ENCODE data around the gene ARHGAP22. TPM values are rescaled to one million over a fixed set of nuclear protein-coding genes. Genes with fewer than 3 reads are reported as not detected.

Gene ARHGAP22
- total and polyA plus RNA-seq, 2 of the 4 experiments (the other 2 are of a cell fraction) = 28.3 to 30.2 TPM

DNA sequence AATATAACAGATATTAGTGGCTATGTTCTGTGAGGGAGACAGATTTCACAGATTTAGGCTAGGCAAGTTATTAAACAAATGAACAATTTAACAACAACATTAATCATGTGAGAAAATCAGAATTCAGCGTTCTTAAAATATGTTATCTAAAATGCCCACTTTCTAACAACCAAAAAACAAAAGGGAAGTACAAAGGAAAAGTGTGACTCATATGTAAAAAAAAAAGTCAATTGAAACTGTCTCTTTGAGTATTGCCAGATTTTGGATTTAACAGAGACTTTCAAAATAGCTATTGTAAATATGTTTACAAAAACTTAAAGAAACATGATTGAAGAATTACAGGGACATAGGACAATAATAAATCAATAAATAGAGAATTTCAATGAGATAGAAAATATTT is 34.8 kb upstream of the ARHGAP22 start:
- dilution Hi-C loops (cut with HindIII; ENCODE audit: low sequenced_read_pairs, unreplicated experiment) (no loop called here), intact Hi-C loops (cut with micrococcal nuclease) (no loop called here), in situ Hi-C loops (cut with MboI; ENCODE audit: low sequenced_read_pairs) (no loop called here)
- no peak overlapping the region for H3K18ac ChIP-seq (ENCODE audit: low read depth, low read length)
- WGBS, 2 experiments (ENCODE audit: extremely low coverage in 2 of 2, insufficient read length in 1 of 2) = no CpG with 5 or more reads among the region's 1 CpG
- no peak overlapping the region for H2AFZ ChIP-seq (replicated peaks; ENCODE audit: low read length, poor library complexity)
- H4K20me1 ChIP-seq (ENCODE audit: insufficient read depth, low read length) = no peaks in the 10 kb centered on the region
- H3K23ac ChIP-seq (ENCODE audit: low read depth, low read length) = no peak overlapping the region
- H2BK5ac ChIP-seq (ENCODE audit: low read depth, low read length, poor library complexity, severe bottlenecking) = no peak overlapping the region
- no peak overlapping the region for H3K14ac ChIP-seq (replicated peaks; ENCODE audit: low read depth, low read length)
- no peak overlapping the region for H4K8ac ChIP-seq (ENCODE audit: low read depth in 2 of 2, low read length in 2 of 2)
- no peak overlapping the region for H2BK15ac ChIP-seq (ENCODE audit: low read depth, low read length)
- H3K4me3 ChIP-seq (ENCODE audit: insufficient read depth, low read depth, low read length) = no peak overlapping the region
- H3K79me1 ChIP-seq (ENCODE audit: low read depth in 1 of 2, low read length in 2 of 2) = peaks cover 0 to 8% of the 10 kb centered on the region in 2 experiments; a peak in 1 of 4 replicates
- no TSS peak for BruUV-seq (replicated peaks)
- DNase-seq (no peak), ATAC-seq (ENCODE audit: low read depth) (no peak)
- no peaks in the 10 kb centered on the region for H3K27me3 ChIP-seq (ENCODE audit: control insufficient read depth, insufficient read depth, low read length)
- no peak overlapping the region for H3K56ac ChIP-seq (ENCODE audit: extremely low read depth, insufficient read depth, low read length)
- ChIA-PET POLR2A (ENCODE audit: unreplicated experiment) (no interaction called here), CTCF (interaction anchor here (0.7 to 1.5 kb wide), 2 partner anchors 16 to 79 kb away, joined by 3 to 5 read pairs; no protein-coding TSS in a partner anchor)
- H2AK5ac ChIP-seq (ENCODE audit: low read depth, low read length) = no peak overlapping the region
- no peaks in the 10 kb centered on the region for H3K9me1 ChIP-seq (ENCODE audit: insufficient read depth, low read length)
- no peak overlapping the region for H3K9ac ChIP-seq (ENCODE audit: low read depth, low read length)
- no peaks in the 10 kb centered on the region for H3K36me3 ChIP-seq (ENCODE audit: control insufficient read depth, insufficient read depth, low read length)
- H3K9me3 ChIP-seq (ENCODE audit: control insufficient read depth, insufficient read depth, low read length) = no peaks in the 10 kb centered on the region
- no peak overlapping the region for H3K4ac ChIP-seq (ENCODE audit: low read depth, low read length)
- peaks cover 2% of the 10 kb centered on the region; the same call in 1 of the 2 replicates for H3K4me1 ChIP-seq (ENCODE audit: control insufficient read depth, insufficient read depth, low read length)
- TF ChIP-seq, protein P1, sequence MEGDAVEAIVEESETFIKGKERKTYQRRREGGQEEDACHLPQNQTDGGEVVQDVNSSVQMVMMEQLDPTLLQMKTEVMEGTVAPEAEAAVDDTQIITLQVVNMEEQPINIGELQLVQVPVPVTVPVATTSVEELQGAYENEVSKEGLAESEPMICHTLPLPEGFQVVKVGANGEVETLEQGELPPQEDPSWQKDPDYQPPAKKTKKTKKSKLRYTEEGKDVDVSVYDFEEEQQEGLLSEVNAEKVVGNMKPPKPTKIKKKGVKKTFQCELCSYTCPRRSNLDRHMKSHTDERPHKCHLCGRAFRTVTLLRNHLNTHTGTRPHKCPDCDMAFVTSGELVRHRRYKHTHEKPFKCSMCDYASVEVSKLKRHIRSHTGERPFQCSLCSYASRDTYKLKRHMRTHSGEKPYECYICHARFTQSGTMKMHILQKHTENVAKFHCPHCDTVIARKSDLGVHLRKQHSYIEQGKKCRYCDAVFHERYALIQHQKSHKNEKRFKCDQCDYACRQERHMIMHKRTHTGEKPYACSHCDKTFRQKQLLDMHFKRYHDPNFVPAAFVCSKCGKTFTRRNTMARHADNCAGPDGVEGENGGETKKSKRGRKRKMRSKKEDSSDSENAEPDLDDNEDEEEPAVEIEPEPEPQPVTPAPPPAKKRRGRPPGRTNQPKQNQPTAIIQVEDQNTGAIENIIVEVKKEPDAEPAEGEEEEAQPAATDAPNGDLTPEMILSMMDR (conservative IDR thresholded peaks at IDR 0.05; ENCODE audit: low read depth, low read length) = no peak
- TF ChIP-seq MXI1 (IDR thresholded peaks at IDR 0.05; ENCODE audit: borderline replicate concordance, low read depth, low read length) = no peak
- TF ChIP-seq, protein P2, sequence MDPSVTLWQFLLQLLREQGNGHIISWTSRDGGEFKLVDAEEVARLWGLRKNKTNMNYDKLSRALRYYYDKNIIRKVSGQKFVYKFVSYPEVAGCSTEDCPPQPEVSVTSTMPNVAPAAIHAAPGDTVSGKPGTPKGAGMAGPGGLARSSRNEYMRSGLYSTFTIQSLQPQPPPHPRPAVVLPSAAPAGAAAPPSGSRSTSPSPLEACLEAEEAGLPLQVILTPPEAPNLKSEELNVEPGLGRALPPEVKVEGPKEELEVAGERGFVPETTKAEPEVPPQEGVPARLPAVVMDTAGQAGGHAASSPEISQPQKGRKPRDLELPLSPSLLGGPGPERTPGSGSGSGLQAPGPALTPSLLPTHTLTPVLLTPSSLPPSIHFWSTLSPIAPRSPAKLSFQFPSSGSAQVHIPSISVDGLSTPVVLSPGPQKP (IDR thresholded peaks at IDR 0.05; ENCODE audit: borderline replicate concordance, low read depth, low read length) = no peak
- TF ChIP-seq RCOR1 (IDR thresholded peaks at IDR 0.05; ENCODE audit: insufficient replicate concordance, low read length) = no peak
- no peak for TF ChIP-seq FOS (IDR thresholded peaks at IDR 0.05; ENCODE audit: low read depth, low read length)
- TF ChIP-seq MAZ (IDR thresholded peaks at IDR 0.05; ENCODE audit: borderline replicate concordance, low read depth, low read length) = no peak
- no peak for TF ChIP-seq SMC3 (IDR thresholded peaks at IDR 0.05; ENCODE audit: low read depth, low read length)
- no peak for TF ChIP-seq NFE2L2 (IDR thresholded peaks at IDR 0.05; ENCODE audit: low read depth, low read length)
- no peak for TF ChIP-seq BHLHE40 (IDR thresholded peaks at IDR 0.05; ENCODE audit: low read depth, low read length)
- TF ChIP-seq RAD21 (IDR thresholded peaks at IDR 0.05; ENCODE audit: low read length) = no peak
- no peak for TF ChIP-seq POLR2A (IDR thresholded peaks at IDR 0.05; ENCODE audit: low read depth, low read length)
- TF ChIP-seq CHD1 (IDR thresholded peaks at IDR 0.05; ENCODE audit: low read depth, low read length) = no peak
- TF ChIP-seq CEBPB (IDR thresholded peaks at IDR 0.05; ENCODE audit: low read depth, low read length) = no peak
- H2BK20ac ChIP-seq (ENCODE audit: low read depth, low read length) = no peak overlapping the region
- H3K4me2 ChIP-seq (ENCODE audit: low read depth, low read length) = no peak overlapping the region
- no peak overlapping the region for H4K91ac ChIP-seq (ENCODE audit: insufficient read depth, low read depth, low read length)
- no peak overlapping the region for H4K5ac ChIP-seq (ENCODE audit: low read depth, low read length)
- H3K27ac ChIP-seq (ENCODE audit: insufficient read depth, low read length) = no peak overlapping the region
- H2BK120ac ChIP-seq (ENCODE audit: low read depth, low read length) = no peak overlapping the region
- no peak overlapping the region for H2AK9ac ChIP-seq (replicated peaks; ENCODE audit: low read depth, low read length, poor library complexity)

Measured in IMR-90 (cell line).